A549 (cell line): Measurements from ENCODE around the gene CD300H. TPM values are rescaled to one million over a fixed set of nuclear protein-coding genes. Genes with fewer than 3 reads are reported as not detected.
A peak's percentile ranks its signal among the peaks of the same experiment; 100 is the strongest.

Experiments used
- ATAC-seq, 2 experiments: fragments of 200-7000 bp in 1 of 2; fragments of >200 bp in 1 of 2; cut with Nextera tagmentation in 1 of 2; cut with Tn5 transposase in 1 of 2; 3 replicates each; pipeline versions ENCODE4 v1.8.0 to v1.9.1; 2018 to 2020; ENCODE audit warnings: mild to moderate bottlenecking in 1 of 2, moderate library complexity in 1 of 2
- CTCF ChIA-PET: fragments of 300-600 bp; sonication (Branson Sonifier 250); formaldehyde crosslinking; extraction: SDS; loops from one replicate; lab custom pipeline; 2021; ENCODE audit warnings: antibody characterized with exemption, inconsistent platforms; lab: Yijun Ruan, JAX
- POLR2A ChIA-PET: fragments of 350-600 bp; formaldehyde crosslinking; extraction: SDS; loops from one replicate; lab custom pipeline; 2021; ENCODE audit warnings: antibody characterized with exemption, inconsistent platforms; lab: Yijun Ruan, JAX
- DNase-seq, 2 experiments: peaks; one replicate each; pipeline versions ENCODE4 v3.0.0 to v3.0.0-alpha.2; 2011 to 2016; ENCODE audit warnings: low read depth in 1 of 2, low spot score in 1 of 2
- FAIRE-seq: peaks from 2 replicates; lab custom pipeline; 2011; peaks lifted over from hg19 to GRCh38; lab: Jason Lieb, UNC
- H3K27ac ChIP-seq, 2 experiments: fragments of >200 bp; sonication (Bioruptor Twin); formaldehyde crosslinking; 3 replicates each; pipeline ENCODE4 v1.5.1; 2016 to 2017
- H3K4me1 ChIP-seq: fragments of >200 bp; sonication (Bioruptor Twin); formaldehyde crosslinking; 3 replicates; pipeline ENCODE4 v1.6.1; 2016
- H3K4me2 ChIP-seq: fragments of >200 bp; sonication (Bioruptor Twin); formaldehyde crosslinking; 3 replicates; pipeline ENCODE4 v1.6.1; 2016
- H3K4me3 ChIP-seq: fragments of >200 bp; sonication (Bioruptor Twin); formaldehyde crosslinking; 3 replicates; pipeline ENCODE4 v1.5.1; 2016
- H3K9me3 ChIP-seq: fragments of >200 bp; sonication (Bioruptor Twin); formaldehyde crosslinking; 3 replicates; pipeline ENCODE4 v1.6.1; 2016
- ATOH8 ChIP-seq: fragments of 250-450 bp; sonication (Bioruptor Pico); IDR thresholded peaks from 2 replicates; pipeline ENCODE4 v1.5.0; 2020; ENCODE audit warnings: low read depth, mild to moderate bottlenecking, moderate library complexity
- BHLHE40 ChIP-seq: IDR thresholded peaks from 2 replicates; pipeline ENCODE4 v1.6.1; 2012; ENCODE audit warnings: low read depth, low read length, inconsistent platforms
- CBX2 ChIP-seq: fragments of 200-600 bp; sonication (generic); IDR thresholded peaks from 2 replicates; pipeline ENCODE4 v1.6.1; 2016; ENCODE audit warnings: low read depth, mild to moderate bottlenecking, borderline replicate concordance
- CBX8 ChIP-seq: fragments of 200-600 bp; sonication (generic); IDR thresholded peaks from 2 replicates; pipeline ENCODE4 v1.6.1; 2016
- CEBPB ChIP-seq, 2 experiments: fragments of >200 bp in 1 of 2; sonication (Bioruptor Twin) in 1 of 2; formaldehyde crosslinking in 1 of 2; IDR thresholded peaks; 2 replicates each; pipeline ENCODE4 v1.6.1; 2012 to 2016
- CHD2 ChIP-seq: fragments of 150-350 bp; IDR thresholded peaks from 2 replicates; pipeline ENCODE4 v1.6.1; 2014; ENCODE audit warnings: low read length; ENCODE audit not compliant: partially characterized antibody
- ELK1 ChIP-seq: fragments of 150-350 bp; IDR thresholded peaks from 2 replicates; pipeline ENCODE4 v1.6.1; 2014; ENCODE audit warnings: low read depth, mild to moderate bottlenecking, low read length
- EP300 ChIP-seq, 2 experiments: fragments of >200 bp; sonication (Bioruptor Twin); formaldehyde crosslinking; IDR thresholded peaks; 2 replicates in 1 of 2; 3 replicates in 1 of 2; pipeline ENCODE4 v1.6.1; 2016 to 2017
- FOSB ChIP-seq: fragments of 250-450 bp; sonication (Bioruptor Pico); IDR thresholded peaks from 2 replicates; pipeline ENCODE4 v1.5.0; 2020; ENCODE audit warnings: mild to moderate bottlenecking, moderate library complexity
- FOXS1 ChIP-seq: fragments of 250-450 bp; sonication (Bioruptor Pico); IDR thresholded peaks from 2 replicates; pipeline ENCODE4 v1.5.0; 2020; ENCODE audit warnings: mild to moderate bottlenecking, moderate library complexity
- HEYL ChIP-seq: fragments of 250-450 bp; sonication (Bioruptor Pico); IDR thresholded peaks from 2 replicates; pipeline ENCODE4 v1.8.0; 2021; ENCODE audit warnings: mild to moderate bottlenecking, moderate library complexity
- HOXB5 ChIP-seq: fragments of 250-450 bp; sonication (Bioruptor Pico); IDR thresholded peaks from 2 replicates; pipeline ENCODE4 v1.5.0; 2020; ENCODE audit warnings: mild to moderate bottlenecking, moderate library complexity
- JUNB ChIP-seq: fragments of >200 bp; sonication (Bioruptor Twin); formaldehyde crosslinking; IDR thresholded peaks from 2 replicates; pipeline ENCODE4 v1.6.1; 2016
- KDM5A ChIP-seq: fragments of 200-600 bp; sonication (generic); IDR thresholded peaks from 2 replicates; pipeline ENCODE4 v1.6.1; 2016; ENCODE audit warnings: antibody characterized with exemption, mild to moderate bottlenecking
- MAFK ChIP-seq: fragments of 450-650 bp; IDR thresholded peaks from 2 replicates; pipeline ENCODE4 v1.6.1; 2014; ENCODE audit not compliant: partially characterized antibody
- MAZ ChIP-seq: fragments of 150-350 bp; IDR thresholded peaks from 2 replicates; pipeline ENCODE4 v1.6.1; 2014; ENCODE audit warnings: antibody characterized with exemption, low read depth, low read length, borderline replicate concordance
- MYC ChIP-seq: IDR thresholded peaks from 2 replicates; pipeline ENCODE4 v1.6.1; 2012; ENCODE audit warnings: mild to moderate bottlenecking, inconsistent platforms, low read length, improper control_type of control experiment, borderline replicate concordance
- PHF8 ChIP-seq: fragments of 200-600 bp; sonication (generic); IDR thresholded peaks from 2 replicates; pipeline ENCODE4 v1.6.1; 2016; ENCODE audit warnings: low read depth, mild to moderate bottlenecking, antibody characterized with exemption, moderate library complexity, borderline replicate concordance
- REST ChIP-seq: fragments of 200-600 bp; sonication (generic); IDR thresholded peaks from 2 replicates; pipeline ENCODE4 v1.6.1; 2016; ENCODE audit warnings: antibody characterized with exemption, mild to moderate bottlenecking, moderate library complexity
- SMC3 ChIP-seq: fragments of >200 bp; sonication (Bioruptor Twin); formaldehyde crosslinking; IDR thresholded peaks from 3 replicates; pipeline ENCODE4 v1.6.1; 2018; ENCODE audit warnings: inconsistent platforms
- TFCP2L1 ChIP-seq: fragments of 250-450 bp; sonication (Bioruptor Pico); IDR thresholded peaks from 2 replicates; pipeline ENCODE4 v1.5.0; 2021; ENCODE audit warnings: mild to moderate bottlenecking
- ZC3H11A ChIP-seq: fragments of 450-650 bp; IDR thresholded peaks from 2 replicates; pipeline ENCODE4 v1.6.1; 2014; ENCODE audit warnings: antibody characterized with exemption, mild to moderate bottlenecking
- ZFP36 ChIP-seq: fragments of 450-650 bp; IDR thresholded peaks from 2 replicates; pipeline ENCODE4 v1.6.1; 2014; ENCODE audit warnings: borderline replicate concordance; ENCODE audit not compliant: partially characterized antibody
- WGBS: methylation state at CpG from one replicate; pipeline ENCODE4 v1.1.6; 2017; ENCODE audit errors: missing lambda C conversion rate; 5-methylcytosine and 5-hydroxymethylcytosine counted together
- polyA plus RNA-seq, 4 experiments: library from polyadenylated mRNA; depleted of rRNA in 3 of 4; stranded (reverse); fragments of >200 nt; fragmentation: RNase III in 1 of 4; extraction: RNeasy Plus Mini Kit Qiagen cat#74134 plus additional on column Dnase treatment in 1 of 4; gene quantifications; 2 replicates in 3 of 4; 3 replicates in 1 of 4; pipeline ENCODE4 v1.2.3, GENCODE V29; 2011 to 2017
- TF ChIP-seq, protein P1 (sequence below): fragments of 250-450 bp; sonication (Bioruptor Pico); IDR thresholded peaks from 2 replicates; pipeline ENCODE4 v1.5.0; 2021; ENCODE audit warnings: mild to moderate bottlenecking, moderate library complexity, borderline replicate concordance
- TF ChIP-seq, protein P2 (sequence below): fragments of >200 bp; sonication (Bioruptor Twin); formaldehyde crosslinking; IDR thresholded peaks from 2 replicates; pipeline ENCODE4 v1.6.1; 2016
- TF ChIP-seq, protein P3 (sequence below): IDR thresholded peaks from 2 replicates; pipeline ENCODE4 v1.6.1; 2012

CD300H gene
- polyA plus RNA-seq, 2 of the 4 experiments (the other 2 are of a cell fraction), result 0.50 TPM; not detected in 1

- TF ChIP-seq, protein P1, sequence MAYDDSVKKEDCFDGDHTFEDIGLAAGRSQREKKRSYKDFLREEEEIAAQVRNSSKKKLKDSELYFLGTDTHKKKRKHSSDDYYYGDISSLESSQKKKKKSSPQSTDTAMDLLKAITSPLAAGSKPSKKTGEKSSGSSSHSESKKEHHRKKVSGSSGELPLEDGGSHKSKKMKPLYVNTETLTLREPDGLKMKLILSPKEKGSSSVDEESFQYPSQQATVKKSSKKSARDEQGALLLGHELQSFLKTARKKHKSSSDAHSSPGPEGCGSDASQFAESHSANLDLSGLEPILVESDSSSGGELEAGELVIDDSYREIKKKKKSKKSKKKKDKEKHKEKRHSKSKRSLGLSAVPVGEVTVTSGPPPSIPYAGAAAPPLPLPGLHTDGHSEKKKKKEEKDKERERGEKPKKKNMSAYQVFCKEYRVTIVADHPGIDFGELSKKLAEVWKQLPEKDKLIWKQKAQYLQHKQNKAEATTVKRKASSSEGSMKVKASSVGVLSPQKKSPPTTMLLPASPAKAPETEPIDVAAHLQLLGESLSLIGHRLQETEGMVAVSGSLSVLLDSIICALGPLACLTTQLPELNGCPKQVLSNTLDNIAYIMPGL (CRISPR knock-in tag), result no peak
Observed at GRCh38 chr17:74608511-74608910, 41.2 kb upstream of the CD300H start (continued).

GRCh38 chr17:74607221-74607620, 39.9 kb upstream of the CD300H start:
- Histone ChIP-seq H3K4me3 (no peak overlapping the region), H3K27ac (no peak overlapping the region), H3K4me2 (no peak overlapping the region), H3K4me1 (peaks cover 12% of the 10 kb centered on the region), H3K9me3 (no peaks in the 10 kb centered on the region)
- no peak for FAIRE-seq
- TF ChIP-seq CEBPB (IDR thresholded peaks at IDR 0.05), result no peak
- no peak for TF ChIP-seq ELK1
- TF ChIP-seq HOXB5, result no peak
- no peak for TF ChIP-seq BHLHE40
- TF ChIP-seq CHD2, result no peak
- TF ChIP-seq EP300 (IDR thresholded peaks at IDR 0.05), result no peak
- TF ChIP-seq SMC3, result no peak
- TF ChIP-seq HEYL, result no peak
- TF ChIP-seq ZC3H11A, result no peak
- TF ChIP-seq MAZ, result no peak
- TF ChIP-seq JUNB, result no peak
- TF ChIP-seq KDM5A, result no peak
- POLR2A ChIA-PET, result no interaction called here
- CTCF ChIA-PET, result interaction anchor here (1.5 to 5.8 kb wide), 3 partner anchors 11 to 229 kb away, joined by 3 to 40 read pairs (median 4); no protein-coding TSS in a partner anchor
- no peak for DNase-seq
- WGBS, result 44% methylated on average over 1 of the region's 1 CpG
- no peak for ATAC-seq

- CTCF ChIA-PET, result interaction anchor here (0.8 to 15.1 kb wide), 13 partner anchors 8 to 244 kb away, joined by 3 to 142 read pairs (median 3); partner anchors contain the start of genes BTBD17, CD300H and RAB37
Observed at GRCh38 chr17:74606050-74606449, 38.7 kb upstream of the CD300H start.

DNA sequence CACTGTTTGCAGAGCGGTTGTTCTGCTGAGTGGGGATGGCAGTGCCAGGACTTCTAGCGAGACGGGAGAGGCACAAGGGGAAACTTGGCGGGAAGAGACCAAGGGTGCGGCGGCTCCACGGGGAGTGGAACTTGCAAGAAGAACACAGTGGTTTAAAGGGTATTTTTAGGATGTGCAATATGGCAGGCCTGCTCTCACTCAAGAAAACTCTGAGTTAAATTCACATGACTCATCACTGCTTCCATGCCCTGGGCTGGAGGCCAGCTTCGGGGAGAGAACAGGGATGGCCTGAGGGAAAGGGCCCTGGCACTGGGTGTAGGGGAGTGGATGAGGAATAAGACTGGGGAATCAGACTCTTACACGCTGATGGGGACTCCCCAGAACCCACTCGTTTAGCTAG, 38.1 kb upstream of the CD300H start:
- ATAC-seq, result peak; percentile 70 to 79; a peak in 5 of 6 replicates
- CTCF ChIA-PET, result interaction anchor here (0.6 to 15.1 kb wide), 14 partner anchors 8 to 243 kb away, joined by 3 to 142 read pairs (median 3); partner anchors contain the start of genes BTBD17, CD300H and RAB37
- H3K9me3 ChIP-seq, result no peaks in the 10 kb centered on the region
- peaks cover 12% of the 10 kb centered on the region for H3K4me1 ChIP-seq
- peak overlapping the region; percentile 7 to 68; a peak in 3 of 6 replicates for H3K27ac ChIP-seq
- DNase-seq, result peak; percentile 43 to 47
- H3K4me2 ChIP-seq, result peak overlapping the region; percentile 27; the same call in 2 of the 3 replicates
- FAIRE-seq, result no peak
- POLR2A ChIA-PET, result interaction anchor here (0.5 kb wide), 1 partner anchor 197 kb away, joined by 3 read pairs; no protein-coding TSS in a partner anchor
- H3K4me3 ChIP-seq, result no peak overlapping the region
- WGBS, result 44% methylated on average over 10 of the region's 10 CpGs
- TF ChIP-seq MAFK (peak; percentile 8), MAZ (no peak), TFCP2L1 (CRISPR knock-in tag) (no peak), ATOH8 (CRISPR knock-in tag) (no peak), FOXS1 (CRISPR knock-in tag) (no peak), REST (no peak), ZC3H11A (no peak), FOSB (CRISPR knock-in tag) (no peak)

More at GRCh38 chr17:74606050-74606449, 38.7 kb upstream of the CD300H start:
- Histone ChIP-seq H3K4me1 (peaks cover 12% of the 10 kb centered on the region), H3K27ac (peak overlapping the region; percentile 32 to 39; a peak in 2 of 6 replicates), H3K4me2 (no peak overlapping the region), H3K9me3 (no peaks in the 10 kb centered on the region), H3K4me3 (no peak overlapping the region)
- POLR2A ChIA-PET, result no interaction called here
- TF ChIP-seq, protein P2, sequence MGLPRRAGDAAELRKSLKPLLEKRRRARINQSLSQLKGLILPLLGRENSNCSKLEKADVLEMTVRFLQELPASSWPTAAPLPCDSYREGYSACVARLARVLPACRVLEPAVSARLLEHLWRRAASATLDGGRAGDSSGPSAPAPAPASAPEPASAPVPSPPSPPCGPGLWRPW, result no peak
- no peak for TF ChIP-seq CBX8
- TF ChIP-seq MAFK, result no peak
- TF ChIP-seq ZFP36, result no peak
- TF ChIP-seq MYC, result no peak
- TF ChIP-seq CBX2, result no peak
- TF ChIP-seq CEBPB (IDR thresholded peaks at IDR 0.05), result no peak
- no peak for TF ChIP-seq JUNB
- TF ChIP-seq PHF8, result no peak
- TF ChIP-seq, protein P3, sequence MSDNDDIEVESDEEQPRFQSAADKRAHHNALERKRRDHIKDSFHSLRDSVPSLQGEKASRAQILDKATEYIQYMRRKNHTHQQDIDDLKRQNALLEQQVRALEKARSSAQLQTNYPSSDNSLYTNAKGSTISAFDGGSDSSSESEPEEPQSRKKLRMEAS, result no peak
- no peak for DNase-seq
- ATAC-seq, result no peak
- FAIRE-seq, result no peak
- WGBS, result 84% methylated on average over 8 of the region's 8 CpGs
